ENCODE measurements around the gene NRXN3. TPM values are rescaled to one million over a fixed set of nuclear protein-coding genes. Genes with fewer than 3 reads are reported as not detected.

The NRXN3 gene
- total RNA-seq, 6 experiments from 2014 or later: 0.07 to 0.28 (median 0.11) TPM; not detected in 2

- Mint-ChIP-seq H3K9me3 (peaks cover 33% of the 10 kb centered on the region), H3K4me3 (no peak overlapping the region), H3K4me1 (ENCODE audit: low read depth) (no peaks in the 10 kb centered on the region), H3K36me3 (ENCODE audit: low read depth) (peaks cover 4% of the 10 kb centered on the region), H3K27me3 (ENCODE audit: insufficient read depth) (no peaks in the 10 kb centered on the region), H3K27ac (no peak overlapping the region)
- no peak for DNase-seq
- no peak for TF ChIP-seq CTCF (IDR thresholded peaks at IDR 0.05)
Measured at GRCh38 chr14:79899610-79900009, 1729.4 kb downstream of the NRXN3 start.

DNA sequence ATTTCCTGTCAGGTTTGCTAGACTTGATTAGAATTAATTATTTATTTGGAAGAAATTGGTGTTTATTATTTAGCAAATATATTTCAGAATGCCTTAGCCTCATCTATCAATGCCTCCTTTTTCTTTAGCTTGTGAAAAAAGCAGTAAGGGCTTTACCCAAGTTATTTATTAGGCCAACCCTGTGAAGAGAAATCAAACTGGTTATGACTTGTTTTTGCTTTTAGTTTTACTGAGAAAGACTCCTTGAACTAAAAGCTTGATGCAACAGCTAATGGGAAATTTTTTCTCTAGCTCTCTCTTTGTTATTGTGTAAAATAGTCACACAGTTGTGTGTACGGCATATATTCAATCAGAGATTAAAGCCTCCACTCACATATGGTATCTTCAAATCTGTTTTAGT lies 1734.3 kb downstream of the NRXN3 start:
- DNase-seq: no peak
- Mint-ChIP-seq H3K4me3 (no peak overlapping the region), H3K27me3 (ENCODE audit: insufficient read depth) (no peaks in the 10 kb centered on the region), H3K9me3 (peaks cover 17% of the 10 kb centered on the region), H3K36me3 (ENCODE audit: low read depth) (no peaks in the 10 kb centered on the region; the same call in 1 of the 2 replicates), H3K27ac (no peak overlapping the region), H3K4me1 (ENCODE audit: low read depth) (no peaks in the 10 kb centered on the region)
- TF ChIP-seq CTCF (IDR thresholded peaks at IDR 0.05): no peak

- H3K27ac Mint-ChIP-seq: no peak overlapping the region
- no peak for DNase-seq
- no peak for TF ChIP-seq CTCF (IDR thresholded peaks at IDR 0.05)
- H3K36me3 Mint-ChIP-seq (ENCODE audit: low read depth): no peaks in the 10 kb centered on the region; the same call in 1 of the 2 replicates
- H3K9me3 Mint-ChIP-seq: peaks cover 7% of the 10 kb centered on the region; the same call in 1 of the 2 replicates
- H3K27me3 Mint-ChIP-seq (ENCODE audit: insufficient read depth): no peaks in the 10 kb centered on the region
- H3K4me1 Mint-ChIP-seq (ENCODE audit: low read depth): no peaks in the 10 kb centered on the region
- no peak overlapping the region for H3K4me3 Mint-ChIP-seq
Measured at GRCh38 chr14:79906994-79907393, 1736.8 kb downstream of the NRXN3 start.

- Mint-ChIP-seq H3K9me3 (peaks cover 10% of the 10 kb centered on the region), H3K27ac (no peak overlapping the region), H3K36me3 (ENCODE audit: low read depth) (no peaks in the 10 kb centered on the region)
Measured at GRCh38 chr14:79910086-79910485, 1739.9 kb downstream of the NRXN3 start.

DNA sequence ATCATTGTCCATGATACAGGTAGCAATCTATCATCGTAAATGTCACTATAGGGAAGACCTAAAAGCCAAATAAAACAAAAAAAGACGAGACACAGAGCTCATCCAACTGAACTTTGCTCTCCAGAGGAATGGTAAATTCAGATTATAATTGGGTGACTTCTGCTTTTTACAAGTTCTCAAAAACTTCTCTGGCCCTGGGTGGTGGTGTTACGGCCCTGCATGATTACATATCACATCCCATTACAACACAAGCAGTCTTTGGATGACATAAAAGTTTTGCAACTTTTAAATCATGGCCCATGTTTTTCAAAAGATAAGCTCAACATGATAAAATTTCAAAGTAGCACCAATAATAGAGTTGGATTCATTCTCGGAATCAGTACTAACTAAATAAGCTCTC lies 1741.6 kb downstream of the NRXN3 start:
- Mint-ChIP-seq H3K4me3 (no peak overlapping the region), H3K9me3 (peaks cover 10% of the 10 kb centered on the region), H3K36me3 (ENCODE audit: low read depth) (no peaks in the 10 kb centered on the region), H3K4me1 (ENCODE audit: low read depth) (no peaks in the 10 kb centered on the region), H3K27me3 (ENCODE audit: insufficient read depth) (no peaks in the 10 kb centered on the region), H3K27ac (no peak overlapping the region)
- TF ChIP-seq CTCF (IDR thresholded peaks at IDR 0.05): no peak
- no peak for DNase-seq

More at GRCh38 chr14:79910086-79910485, 1739.9 kb downstream of the NRXN3 start:
- Mint-ChIP-seq H3K27me3 (ENCODE audit: insufficient read depth) (no peaks in the 10 kb centered on the region), H3K4me1 (ENCODE audit: low read depth) (no peaks in the 10 kb centered on the region), H3K4me3 (no peak overlapping the region)
- DNase-seq: no peak
- no peak for TF ChIP-seq CTCF (IDR thresholded peaks at IDR 0.05)

DNA sequence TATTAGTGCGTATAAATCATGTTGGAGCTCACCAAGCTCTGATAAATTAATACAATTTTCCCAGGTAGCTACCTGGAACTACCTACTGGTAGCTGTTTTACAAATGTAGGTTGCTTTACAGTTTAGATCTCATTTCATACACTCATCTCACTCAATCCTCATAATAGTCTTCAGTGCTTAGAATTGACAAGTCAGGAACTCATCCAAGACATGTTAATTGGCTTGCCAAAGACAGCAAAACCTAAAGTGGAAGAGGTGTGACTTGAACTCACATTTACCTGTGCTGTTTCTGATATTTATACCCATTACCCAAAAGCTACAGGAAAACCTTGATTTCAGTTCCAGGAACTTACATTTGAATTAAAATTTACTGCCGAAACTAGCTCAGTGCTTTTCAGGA lies 1744.4 kb downstream of the NRXN3 start:
- no peak for TF ChIP-seq CTCF (IDR thresholded peaks at IDR 0.05)
- Mint-ChIP-seq H3K36me3 (ENCODE audit: low read depth) (no peaks in the 10 kb centered on the region), H3K4me3 (no peak overlapping the region), H3K27me3 (ENCODE audit: insufficient read depth) (no peaks in the 10 kb centered on the region), H3K4me1 (ENCODE audit: low read depth) (no peaks in the 10 kb centered on the region), H3K9me3 (peaks cover 21% of the 10 kb centered on the region), H3K27ac (no peak overlapping the region)
- DNase-seq: no peak
